Subcutaneous abdominal adipose tissue (tissue), 5 donors: ENCODE results near the gene FBXW5.
A peak's percentile ranks its signal among the peaks of the same experiment; 100 is the strongest.

Experiments
- H3K27ac ChIP-seq: one replicate; pipeline ENCODE4 v1.7.0; 2013; ENCODE audit warnings: low read depth, mild to moderate bottlenecking, inconsistent platforms, low read length, moderate library complexity
- H3K27me3 ChIP-seq, 5 donors: one replicate each; pipeline ENCODE4 v1.7.0; 2013; ENCODE audit warnings: low read length in 5 of 5, inconsistent platforms in 1 of 5; ENCODE audit not compliant: control insufficient read depth in 5 of 5, insufficient read depth in 4 of 5
- H3K36me3 ChIP-seq, 5 donors: one replicate each; pipeline ENCODE4 v1.7.0; 2013; ENCODE audit warnings: low read length in 5 of 5; ENCODE audit not compliant: control insufficient read depth in 5 of 5, insufficient read depth in 5 of 5
- H3K4me1 ChIP-seq, 5 donors: one replicate each; pipeline ENCODE4 v1.7.0; 2013; ENCODE audit warnings: low read length in 5 of 5, mild to moderate bottlenecking in 3 of 5, moderate library complexity in 1 of 5; ENCODE audit not compliant: control insufficient read depth in 5 of 5, insufficient read depth in 5 of 5
- H3K4me3 ChIP-seq, 5 donors: one replicate each; pipeline ENCODE4 v1.7.0; 2013; ENCODE audit warnings: low read length in 5 of 5, low read depth in 1 of 5
- H3K9ac ChIP-seq, 5 donors: one replicate each; pipeline ENCODE4 v1.7.0; 2013; ENCODE audit warnings: low read length in 5 of 5, mild to moderate bottlenecking in 4 of 5, moderate library complexity in 3 of 5
- H3K9me3 ChIP-seq, 5 donors: one replicate each; pipeline ENCODE4 v1.7.0; 2013; ENCODE audit warnings: low read length in 5 of 5; ENCODE audit not compliant: control insufficient read depth in 5 of 5
- donor health status: healthy.
- donor health status: healthy.
- donor health status: healthy.
- donor health status: healthy.
- donor health status: healthy.

Gene FBXW5

GRCh38 chr9:136949817-136950655 is 5.5 kb upstream of the FBXW5 start:
- H3K9me3 ChIP-seq = no peaks in the 10 kb centered on the region
- peak overlapping the region in 4 of 5 donors; percentile 76 to 93 (median 82) for H3K9ac ChIP-seq
- H3K27me3 ChIP-seq = peaks cover 0 to 4% (median 0%) of the 10 kb centered on the region in 5 donors
- H3K27ac ChIP-seq = peak overlapping the region; percentile 30
- H3K36me3 ChIP-seq = no peaks in the 10 kb centered on the region
- peak overlapping the region in 4 of 5 donors; percentile 67 to 81 (median 73) for H3K4me3 ChIP-seq
- H3K4me1 ChIP-seq = peaks cover 0 to 34% (median 16%) of the 10 kb centered on the region in 5 donors

GRCh38 chr9:136949239-136949816 is 4.8 kb upstream of the FBXW5 start:
- H3K27ac ChIP-seq = peak overlapping the region; percentile 30
- no peaks in the 10 kb centered on the region for H3K27me3 ChIP-seq
- H3K4me3 ChIP-seq = peak overlapping the region in 4 of 5 donors; percentile 67 to 81 (median 73)
- H3K9ac ChIP-seq = peak overlapping the region in 4 of 5 donors; percentile 76 to 93 (median 82)
- no peaks in the 10 kb centered on the region for H3K9me3 ChIP-seq
- no peaks in the 10 kb centered on the region for H3K36me3 ChIP-seq
- peaks cover 0 to 37% (median 19%) of the 10 kb centered on the region in 5 donors for H3K4me1 ChIP-seq

GRCh38 chr9:136947955-136948510 is 3.5 kb upstream of the FBXW5 start:
- Histone ChIP-seq H3K4me1 (peaks cover 2 to 46% (median 28%) of the 10 kb centered on the region in 5 donors), H3K9me3 (no peaks in the 10 kb centered on the region), H3K27me3 (no peaks in the 10 kb centered on the region), H3K27ac (no peak overlapping the region), H3K9ac (no peak overlapping the region), H3K36me3 (peaks cover 0 to 2% (median under 1%) of the 10 kb centered on the region in 5 donors), H3K4me3 (no peak overlapping the region)

- H3K4me3 ChIP-seq = no peak overlapping the region
- H3K4me1 ChIP-seq = peaks cover 2 to 54% (median 32%) of the 10 kb centered on the region in 5 donors
- no peaks in the 10 kb centered on the region for H3K27me3 ChIP-seq
- peaks cover 0 to 10% (median 8%) of the 10 kb centered on the region in 5 donors for H3K36me3 ChIP-seq
- H3K9me3 ChIP-seq = no peaks in the 10 kb centered on the region
- H3K27ac ChIP-seq = no peak overlapping the region
- no peak overlapping the region for H3K9ac ChIP-seq
These were observed 2.7 kb upstream of the FBXW5 start for GRCh38 chr9:136947028-136947891.

GRCh38 chr9:136946228-136947027 is 1.9 kb upstream of the FBXW5 start:
- peaks cover 2 to 61% (median 32%) of the 10 kb centered on the region in 5 donors for H3K4me1 ChIP-seq
- peaks cover 0 to 18% (median 16%) of the 10 kb centered on the region in 5 donors for H3K36me3 ChIP-seq
- no peak overlapping the region for H3K27ac ChIP-seq
- H3K9ac ChIP-seq = no peak overlapping the region
- no peaks in the 10 kb centered on the region for H3K9me3 ChIP-seq
- no peak overlapping the region for H3K4me3 ChIP-seq
- H3K27me3 ChIP-seq = no peaks in the 10 kb centered on the region

GRCh38 chr9:136945333-136946227 is 1.0 kb upstream of the FBXW5 start:
- peaks cover 2 to 67% (median 33%) of the 10 kb centered on the region in 5 donors for H3K4me1 ChIP-seq
- H3K9ac ChIP-seq = no peak overlapping the region
- peaks cover 0 to 27% (median 25%) of the 10 kb centered on the region in 5 donors for H3K36me3 ChIP-seq
- H3K27me3 ChIP-seq = no peaks in the 10 kb centered on the region
- no peaks in the 10 kb centered on the region for H3K9me3 ChIP-seq
- no peak overlapping the region for H3K4me3 ChIP-seq
- no peak overlapping the region for H3K27ac ChIP-seq

GRCh38 chr9:136944212-136944518 is 373 bp downstream of the FBXW5 start:
- Histone ChIP-seq H3K27ac (peak overlapping the region; percentile 77), H3K9ac (peak overlapping the region in 4 of 5 donors; percentile 69 to 87 (median 82)), H3K27me3 (no peaks in the 10 kb centered on the region), H3K9me3 (no peaks in the 10 kb centered on the region), H3K4me3 (peak overlapping the region in 4 of 5 donors; percentile 73 to 87 (median 80)), H3K36me3 (peaks cover 0 to 41% (median 37%) of the 10 kb centered on the region in 5 donors), H3K4me1 (peaks cover 5 to 68% (median 37%) of the 10 kb centered on the region in 5 donors)

- peaks cover 5 to 73% (median 40%) of the 10 kb centered on the region in 5 donors for H3K4me1 ChIP-seq
- H3K27ac ChIP-seq = peak overlapping the region; percentile 77
- peaks cover 0 to 43% (median 39%) of the 10 kb centered on the region in 5 donors for H3K36me3 ChIP-seq
- peak overlapping the region; percentile 35 to 87 (median 77) for H3K4me3 ChIP-seq
- H3K9ac ChIP-seq = peak overlapping the region; percentile 56 to 87 (median 79)
- H3K9me3 ChIP-seq = no peaks in the 10 kb centered on the region
- H3K27me3 ChIP-seq = no peaks in the 10 kb centered on the region
These were observed 987 bp downstream of the FBXW5 start for GRCh38 chr9:136943291-136944211.
